Measurements from ENCODE around the gene LGALS8.
"Not testable (repeated sequence)": the region's sequence is repeated elsewhere in the genome, so short reads cannot be mapped to it uniquely, and the experiment has no call there.

The LGALS8 gene

GRCh38 chr1:236523704-236524141, at the start of gene LGALS8:
Gene LGALS8, plus strand, starts transcription at chr1:236523982. Its CDS starts 2,089 bp downstream, at chr1:236526071.
- no peak for DNase-seq

DNA sequence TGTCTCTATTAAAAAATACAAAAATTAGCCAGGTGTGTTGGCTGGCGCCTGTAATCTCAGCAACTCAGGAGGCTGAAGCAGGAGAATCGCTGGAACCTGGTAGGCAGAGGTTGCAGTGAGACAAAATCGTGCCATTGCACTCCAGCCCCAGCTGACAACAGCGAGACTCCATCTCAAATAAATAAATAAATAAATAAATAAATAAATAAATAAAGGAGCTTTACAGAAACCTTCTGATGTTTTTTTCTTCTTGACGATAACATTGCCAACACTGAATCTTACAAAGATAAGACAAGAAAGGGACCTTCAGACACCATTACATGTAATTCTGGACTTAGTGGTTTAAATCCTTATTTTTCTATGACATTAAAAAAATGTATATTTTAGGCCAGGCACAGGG, 47.8 kb upstream of the LGALS8 start:
- no peak for DNase-seq

DNA sequence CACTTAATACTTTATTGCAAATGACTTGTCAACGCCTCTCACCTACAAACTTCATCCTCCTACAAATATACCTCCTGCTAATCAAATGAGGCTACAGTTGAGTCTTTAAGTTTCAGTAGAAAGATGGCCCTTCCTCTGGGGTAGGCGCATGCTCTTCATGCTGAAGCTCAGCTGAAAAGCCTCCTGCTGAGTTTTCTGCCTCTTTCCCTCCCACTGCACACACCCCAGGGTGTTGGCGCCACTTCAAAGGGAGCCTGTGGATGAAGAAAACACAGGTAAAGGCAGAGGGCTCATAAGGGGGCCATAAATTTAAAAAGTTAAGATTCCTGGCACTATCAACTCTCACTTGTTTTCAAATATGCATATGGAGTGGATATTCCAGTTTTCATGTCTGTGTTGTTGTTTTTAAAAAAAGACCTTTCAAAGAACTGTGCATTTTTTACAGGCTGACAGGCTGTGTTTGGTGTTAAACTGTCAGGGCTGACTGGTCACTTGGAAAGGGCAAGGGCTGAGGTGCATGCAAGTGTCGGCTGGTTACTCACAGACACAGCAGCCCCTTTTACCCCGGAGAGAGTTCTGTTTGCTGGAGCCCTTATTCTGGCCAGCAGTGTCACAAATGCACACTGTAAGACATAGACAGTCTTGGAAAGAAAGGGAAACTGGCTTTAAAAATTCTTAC, 42.9 kb upstream of the LGALS8 start:
- DNase-seq, result no peak

- DNase-seq, result no peak
Observed at GRCh38 chr1:236484310-236484971, 39.3 kb upstream of the LGALS8 start.

- DNase-seq, result no peak
Observed at GRCh38 chr1:236486356-236487002, 37.3 kb upstream of the LGALS8 start.

DNA sequence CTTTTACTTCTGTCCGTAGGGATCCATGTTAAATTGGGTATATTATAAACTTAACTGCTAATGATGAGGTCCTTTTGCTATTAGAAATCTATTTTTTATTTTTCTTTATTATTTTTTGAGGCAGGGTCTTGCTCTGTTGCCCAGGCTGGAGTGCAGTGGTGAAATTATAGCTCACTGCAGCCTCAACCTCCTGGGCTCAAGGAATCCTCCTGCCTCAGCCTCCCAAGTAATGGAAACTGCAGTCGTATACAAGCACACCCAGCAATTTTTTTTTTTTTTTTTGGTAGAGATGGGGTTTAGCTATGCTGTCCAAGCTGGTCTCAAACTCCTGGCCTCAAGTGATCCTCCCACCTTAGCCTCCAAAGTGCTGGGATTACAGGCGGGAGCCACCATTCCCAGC, 34.6 kb upstream of the LGALS8 start:
- not testable (repeated sequence) for DNase-seq

- no peak for DNase-seq
Observed at GRCh38 chr1:236489710-236490377, 33.9 kb upstream of the LGALS8 start.

DNA sequence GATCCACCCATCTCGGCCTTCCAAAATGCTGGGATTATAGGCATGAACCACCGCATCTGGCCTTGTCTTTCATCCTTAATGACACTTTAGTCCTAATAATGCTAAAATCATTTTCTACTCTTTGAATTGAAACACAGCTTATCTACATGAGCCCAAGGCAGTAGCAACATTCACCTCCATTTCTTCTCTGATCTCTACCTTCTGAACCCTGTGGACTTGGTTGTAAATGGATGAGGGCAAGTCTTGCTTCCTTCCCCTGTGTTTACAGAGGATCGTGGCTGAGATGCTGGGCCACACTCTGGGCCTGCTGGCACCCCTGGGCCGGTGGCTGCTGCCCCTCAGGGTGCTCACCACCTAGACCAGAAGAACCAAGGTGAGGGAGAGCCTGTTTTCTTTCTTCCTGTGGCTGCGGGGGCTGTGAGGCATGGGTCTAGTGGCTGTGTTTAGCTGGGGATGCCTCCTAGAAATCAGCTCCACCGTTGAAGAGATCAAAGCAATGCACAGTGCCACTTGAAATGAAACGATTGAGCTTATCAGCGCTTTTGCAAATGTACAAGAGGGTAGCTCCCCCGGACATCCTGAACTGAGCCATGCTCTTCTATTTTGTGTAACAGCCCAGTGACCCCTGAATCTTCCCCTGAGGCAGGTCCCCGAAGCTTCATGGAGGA, 32.2 kb upstream of the LGALS8 start:
- DNase-seq, result no peak

- DNase-seq, result no peak
Observed at GRCh38 chr1:236492378-236492777, 31.4 kb upstream of the LGALS8 start.

DNA sequence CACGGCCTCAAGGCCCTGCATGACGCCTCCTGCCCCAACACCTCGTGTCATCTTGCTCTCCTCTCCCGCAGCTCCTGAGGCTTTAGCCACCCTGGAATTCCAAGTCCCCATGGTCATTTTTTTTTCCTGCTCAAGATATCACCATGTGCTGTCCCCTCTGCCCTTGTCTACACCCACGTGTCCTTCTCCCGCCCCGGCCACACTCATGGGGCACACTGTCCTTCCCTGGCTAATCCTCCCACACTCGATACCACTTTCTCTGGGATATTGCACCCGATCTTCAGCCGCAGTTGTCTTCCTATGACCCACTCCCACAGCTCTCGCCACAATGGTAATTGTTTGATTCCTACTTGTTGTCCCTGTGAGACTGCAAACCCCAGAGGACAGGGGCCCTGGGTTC, 29.7 kb upstream of the LGALS8 start:
- DNase-seq, result no peak

- DNase-seq, result no peak
Observed at GRCh38 chr1:236494586-236495466, 29.0 kb upstream of the LGALS8 start.

GRCh38 chr1:236495467-236496112, 28.2 kb upstream of the LGALS8 start:
- DNase-seq, result no peak

GRCh38 chr1:236497908-236498307, 25.9 kb upstream of the LGALS8 start:
- no peak for DNase-seq

GRCh38 chr1:236501093-236501492, 22.7 kb upstream of the LGALS8 start:
- DNase-seq, result no peak

- no peak for DNase-seq
Observed at GRCh38 chr1:236502579-236502971, 21.2 kb upstream of the LGALS8 start.

DNA sequence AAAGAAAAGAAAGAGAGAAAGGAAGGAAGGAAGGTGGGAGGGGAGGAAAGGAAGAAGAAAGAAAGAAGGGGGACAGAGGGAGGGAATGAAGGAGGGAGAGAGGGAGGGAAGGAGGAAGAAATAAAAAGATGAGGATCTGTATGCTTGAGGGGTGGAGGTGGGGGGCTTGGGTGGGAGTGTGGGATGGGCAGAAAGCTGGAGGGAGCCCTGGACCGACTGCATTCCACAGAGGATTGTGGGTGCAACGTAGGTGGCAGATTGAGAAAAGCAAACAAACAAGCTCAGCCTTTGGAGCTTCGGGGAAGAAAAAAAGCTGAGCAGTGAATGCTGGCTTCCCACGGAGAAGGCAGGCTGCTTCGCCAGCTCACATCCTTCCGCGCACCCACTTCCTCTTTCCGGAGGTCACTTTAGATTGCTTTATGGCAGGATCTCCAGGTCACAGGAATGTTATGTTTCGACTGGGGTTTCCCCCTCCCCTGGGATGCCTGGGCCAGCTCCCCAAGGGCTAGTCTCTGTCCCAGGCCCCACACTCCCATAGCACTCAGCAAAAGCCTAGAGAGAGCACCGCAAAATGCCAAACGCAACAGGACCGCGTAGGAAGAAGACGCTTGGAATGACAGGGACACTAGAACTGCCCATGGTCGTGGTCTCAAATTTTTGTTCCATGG, 20.7 kb upstream of the LGALS8 start:
- DNase-seq, result no peak

DNA sequence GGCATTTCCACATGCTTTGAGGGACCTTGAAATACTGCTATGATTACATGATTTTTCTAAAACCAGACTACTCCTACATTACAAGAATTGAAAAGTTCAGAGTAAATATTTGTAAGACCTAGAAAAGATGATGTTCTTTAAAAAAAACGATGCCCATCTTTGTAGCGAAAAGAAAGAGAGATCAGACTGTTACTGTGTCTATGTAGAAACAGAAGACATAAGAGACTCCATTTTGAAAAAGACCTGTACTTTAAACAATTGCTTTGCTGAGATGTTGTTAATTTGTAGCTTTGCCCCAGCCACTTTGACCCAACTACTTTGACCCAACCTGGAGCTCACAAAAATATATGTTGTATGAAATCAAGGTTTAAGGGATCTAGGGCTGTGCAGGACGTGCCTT, 19.4 kb upstream of the LGALS8 start:
- not testable (repeated sequence) for DNase-seq

DNA sequence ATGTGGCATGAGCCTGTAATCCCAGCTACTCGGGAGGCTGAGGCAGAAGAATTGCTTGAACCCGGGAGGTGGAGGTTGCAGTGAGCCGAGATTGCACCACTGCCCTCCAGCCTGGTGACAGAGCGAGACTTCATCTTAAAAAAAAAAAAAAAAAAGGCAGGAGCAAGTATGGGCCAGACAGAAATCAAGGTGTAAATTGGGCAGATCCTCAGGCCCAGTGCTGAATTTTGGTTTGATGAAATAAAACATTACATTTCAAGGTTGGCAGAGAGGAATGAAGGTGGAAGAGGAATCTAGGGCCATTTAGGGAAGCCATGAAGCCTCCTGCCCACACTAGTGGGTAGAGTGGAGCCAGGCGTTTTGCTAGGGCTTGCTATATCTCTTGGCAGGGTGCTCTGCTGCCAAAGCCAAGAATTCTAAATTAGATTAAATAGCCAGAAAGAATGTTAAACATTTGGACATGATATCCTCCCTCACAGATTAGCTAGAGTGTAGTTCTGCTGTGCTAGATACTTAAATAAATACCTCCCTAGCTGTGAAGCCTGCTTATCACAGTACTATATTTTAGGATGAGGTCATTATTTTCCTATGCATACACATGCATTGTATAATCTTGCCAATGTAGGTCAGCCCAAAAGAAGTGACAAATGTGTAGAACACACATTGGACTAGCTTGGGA, 16.6 kb upstream of the LGALS8 start:
- no peak for DNase-seq

- DNase-seq, result no peak
Observed at GRCh38 chr1:236508593-236509027, 15.2 kb upstream of the LGALS8 start.

DNA sequence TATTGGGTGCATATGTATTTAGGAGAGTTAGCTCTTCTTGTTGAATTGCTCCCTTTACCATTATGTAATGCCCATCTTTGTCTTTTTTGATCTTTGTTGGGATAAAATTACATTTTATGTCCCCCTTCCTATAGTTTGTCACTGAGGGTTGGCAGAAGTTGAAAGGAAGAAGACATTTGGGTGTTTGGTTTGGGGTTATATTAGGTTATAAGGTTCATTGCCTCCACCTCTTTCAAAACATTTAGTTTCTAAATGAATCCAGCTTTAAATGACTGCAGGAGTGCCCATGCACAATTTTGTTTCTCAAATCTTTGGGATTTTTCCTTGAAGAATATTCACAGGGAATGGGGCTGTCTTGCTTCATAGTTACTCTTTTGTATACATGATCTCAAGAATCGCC, 14.6 kb upstream of the LGALS8 start:
- DNase-seq, result no peak

Data from SIG-M5 (cell line).